Nephron (organoid): Measurements from ENCODE around the gene HAT1.

Experiments
- H3K27ac Mint-ChIP-seq, 3 experiments: 2 replicates each; pipeline ENCODE4 v1.8.0; 2020; ENCODE audit warnings: mixed read lengths in 3 of 3, mild to moderate bottlenecking in 2 of 3, moderate library complexity in 1 of 3
- H3K27me3 Mint-ChIP-seq: 2 replicates; pipeline ENCODE4 v1.8.0; 2021; ENCODE audit warnings: low read depth, mild to moderate bottlenecking, moderate library complexity, mixed read lengths
- H3K36me3 Mint-ChIP-seq: 2 replicates; pipeline ENCODE4 v1.8.0; 2020; ENCODE audit warnings: low read depth, mixed read lengths
- H3K4me1 Mint-ChIP-seq: 2 replicates; pipeline ENCODE4 v1.8.0; 2020; ENCODE audit warnings: mixed read lengths
- H3K4me3 Mint-ChIP-seq, 3 experiments: 2 replicates each; pipeline ENCODE4 v1.8.0; 2020; ENCODE audit warnings: mild to moderate bottlenecking in 3 of 3, mixed read lengths in 3 of 3, moderate library complexity in 2 of 3
- H3K9me3 Mint-ChIP-seq: 2 replicates; pipeline ENCODE4 v1.8.0; 2020; ENCODE audit warnings: mixed read lengths
- CTCF ChIP-seq, 3 experiments: fragments of 200-600 bp; sonication (generic); IDR thresholded peaks; one replicate each; pipeline ENCODE4 v1.5.0; 2021; ENCODE audit warnings: antibody characterized with exemption in 3 of 3; ENCODE audit not compliant: unreplicated experiment in 3 of 3

HAT1 gene

GRCh38 chr2:171999161-171999560 lies 76.9 kb downstream of the HAT1 start:
- H3K9me3 Mint-ChIP-seq = no peaks in the 10 kb centered on the region

GRCh38 chr2:171999604-172000469 lies 77.6 kb downstream of the HAT1 start, which contains the start of gene METAP1D:
Gene METAP1D, plus strand, starts transcription at chr2:171999953. Its CDS starts 17 bp downstream, at chr2:171999970.
- H3K4me1 Mint-ChIP-seq = peaks cover 12% of the 10 kb centered on the region
- peaks cover 3% of the 10 kb centered on the region for H3K27me3 Mint-ChIP-seq
- no peaks in the 10 kb centered on the region for H3K36me3 Mint-ChIP-seq
- peak within 1 kb of the TSS; percentile 96 to 99 (median 97) for H3K4me3 Mint-ChIP-seq
- no peak for TF ChIP-seq CTCF (IDR thresholded peaks at IDR 0.05; ENCODE audit: unreplicated experiment in 3 of 3)
- peak within 1 kb of the TSS; percentile 87 to 94 (median 89) for H3K27ac Mint-ChIP-seq
- no peaks in the 10 kb centered on the region for H3K9me3 Mint-ChIP-seq

More at GRCh38 chr2:171999161-171999560, 76.9 kb downstream of the HAT1 start:
- no peak for TF ChIP-seq CTCF (IDR thresholded peaks at IDR 0.05; ENCODE audit: unreplicated experiment in 3 of 3)
- H3K27me3 Mint-ChIP-seq = peaks cover 3% of the 10 kb centered on the region
- H3K4me3 Mint-ChIP-seq = peak overlapping the region; percentile 89 to 99 (median 96)
- H3K27ac Mint-ChIP-seq = peak overlapping the region in 2 of 3 experiments; percentile 41 to 43
- peaks cover 12% of the 10 kb centered on the region for H3K4me1 Mint-ChIP-seq
- H3K36me3 Mint-ChIP-seq = no peaks in the 10 kb centered on the region

- Mint-ChIP-seq H3K27ac (peak overlapping the region in 2 of 3 experiments; percentile 89 to 94), H3K9me3 (no peaks in the 10 kb centered on the region), H3K36me3 (no peaks in the 10 kb centered on the region), H3K4me3 (peak overlapping the region; percentile 96 to 99 (median 97)), H3K27me3 (peaks cover 3% of the 10 kb centered on the region), H3K4me1 (peaks cover 12% of the 10 kb centered on the region)
- no peak for TF ChIP-seq CTCF (IDR thresholded peaks at IDR 0.05; ENCODE audit: unreplicated experiment in 3 of 3)
These were observed 78.6 kb downstream of the HAT1 start for GRCh38 chr2:172000696-172001361.

GRCh38 chr2:172007372-172007771 lies 85.1 kb downstream of the HAT1 start:
- no peak for TF ChIP-seq CTCF (IDR thresholded peaks at IDR 0.05; ENCODE audit: unreplicated experiment in 3 of 3)
- Mint-ChIP-seq H3K27ac (no peak overlapping the region), H3K4me3 (no peak overlapping the region), H3K36me3 (peaks cover 10% of the 10 kb centered on the region), H3K4me1 (peaks cover 5% of the 10 kb centered on the region), H3K9me3 (no peaks in the 10 kb centered on the region), H3K27me3 (no peaks in the 10 kb centered on the region)

- no peaks in the 10 kb centered on the region for H3K27me3 Mint-ChIP-seq
- H3K4me3 Mint-ChIP-seq = no peak overlapping the region
- peaks cover 10% of the 10 kb centered on the region for H3K36me3 Mint-ChIP-seq
- no peaks in the 10 kb centered on the region for H3K9me3 Mint-ChIP-seq
- H3K27ac Mint-ChIP-seq = no peak overlapping the region
- H3K4me1 Mint-ChIP-seq = peaks cover 5% of the 10 kb centered on the region
- TF ChIP-seq CTCF (IDR thresholded peaks at IDR 0.05; ENCODE audit: unreplicated experiment in 3 of 3) = no peak
These were observed 87.6 kb downstream of the HAT1 start for GRCh38 chr2:172009823-172010222.
